ENCODE results near the gene C14orf132. TPM values are rescaled to one million over a fixed set of nuclear protein-coding genes. Genes with fewer than 3 reads are reported as not detected.

C14orf132 gene
- total and polyA plus RNA-seq, 4 donors = 9.8 to 49.3 (median 24.7) TPM

GRCh38 chr14:96121660-96122395 lies 82.7 kb downstream of the C14orf132 start:
- Histone ChIP-seq H3K36me3 (ENCODE audit: control insufficient read depth in 4 of 4, insufficient read depth in 4 of 4, low read length in 4 of 4) (no peaks in the 10 kb centered on the region), H3K4me1 (ENCODE audit: control insufficient read depth in 5 of 5, insufficient read depth in 5 of 5, low read length in 5 of 5) (peaks cover 0 to 37% (median 3%) of the 10 kb centered on the region in 5 donors), H3K27me3 (ENCODE audit: control insufficient read depth in 3 of 3, insufficient read depth in 3 of 3, low read length in 2 of 3) (no peaks in the 10 kb centered on the region), H3K9me3 (ENCODE audit: control insufficient read depth in 4 of 4, insufficient read depth in 3 of 4, low read length in 3 of 4) (no peaks in the 10 kb centered on the region), H3K9ac (ENCODE audit: insufficient read depth in 1 of 2, low read length in 2 of 2) (no peak overlapping the region), H3K4me3 (no peak overlapping the region), H3K27ac (ENCODE audit: low read depth in 1 of 2, low read length in 1 of 2) (no peak overlapping the region)
- DNase-seq (no peak), ATAC-seq (ENCODE audit: insufficient read depth, low FRiP score) (no peak)
- no peak for TF ChIP-seq CTCF (IDR thresholded peaks at IDR 0.05; ENCODE audit: control extremely low read depth, extremely low read depth)
- 89 to 90% methylated on average over 4 of the region's 4 CpGs for WGBS, 2 donors

- ATAC-seq (ENCODE audit: insufficient read depth, low FRiP score) (no peak), DNase-seq (peak in 1 of 3 donors; percentile 52)
- no peak for TF ChIP-seq CTCF (IDR thresholded peaks at IDR 0.05; ENCODE audit: control extremely low read depth, extremely low read depth)
- H3K27me3 ChIP-seq (ENCODE audit: control insufficient read depth in 3 of 3, insufficient read depth in 3 of 3, low read length in 2 of 3) = no peaks in the 10 kb centered on the region
- H3K9me3 ChIP-seq (ENCODE audit: control insufficient read depth in 4 of 4, insufficient read depth in 3 of 4, low read length in 3 of 4) = no peaks in the 10 kb centered on the region
- 75 to 79% methylated on average over 6 of the region's 6 CpGs for WGBS, 2 donors
- H3K36me3 ChIP-seq (ENCODE audit: control insufficient read depth in 4 of 4, insufficient read depth in 4 of 4, low read length in 4 of 4) = no peaks in the 10 kb centered on the region
- no peak overlapping the region for H3K4me3 ChIP-seq
- H3K27ac ChIP-seq (ENCODE audit: low read depth in 1 of 2, low read length in 1 of 2) = no peak overlapping the region
- H3K4me1 ChIP-seq (ENCODE audit: control insufficient read depth in 5 of 5, insufficient read depth in 5 of 5, low read length in 5 of 5) = peaks cover 0 to 37% (median 8%) of the 10 kb centered on the region in 5 donors
- H3K9ac ChIP-seq (ENCODE audit: insufficient read depth in 1 of 2, low read length in 2 of 2) = no peak overlapping the region
Observed at GRCh38 chr14:96122496-96122895, 83.3 kb downstream of the C14orf132 start.

- DNase-seq = peak; percentile 76 to 90 (median 89)
- no peak for ATAC-seq (ENCODE audit: insufficient read depth, low FRiP score)
- TF ChIP-seq CTCF (IDR thresholded peaks at IDR 0.05; ENCODE audit: control extremely low read depth, extremely low read depth) = no peak
- no peaks in the 10 kb centered on the region for H3K27me3 ChIP-seq (ENCODE audit: control insufficient read depth in 3 of 3, insufficient read depth in 3 of 3, low read length in 2 of 3)
- H3K9ac ChIP-seq (ENCODE audit: insufficient read depth in 1 of 2, low read length in 2 of 2) = no peak overlapping the region
- no peaks in the 10 kb centered on the region for H3K36me3 ChIP-seq (ENCODE audit: control insufficient read depth in 4 of 4, insufficient read depth in 4 of 4, low read length in 4 of 4)
- H3K4me3 ChIP-seq = no peak overlapping the region
- H3K9me3 ChIP-seq (ENCODE audit: control insufficient read depth in 4 of 4, insufficient read depth in 3 of 4, low read length in 3 of 4) = no peaks in the 10 kb centered on the region
- 25 to 71% methylated on average over 3 of the region's 3 CpGs for WGBS, 2 donors
- H3K4me1 ChIP-seq (ENCODE audit: control insufficient read depth in 5 of 5, insufficient read depth in 5 of 5, low read length in 5 of 5) = peaks cover 0 to 27% (median 8%) of the 10 kb centered on the region in 5 donors
- H3K27ac ChIP-seq (ENCODE audit: low read depth in 1 of 2, low read length in 1 of 2) = no peak overlapping the region
Observed at GRCh38 chr14:96125536-96125935, 86.4 kb downstream of the C14orf132 start.

Measured in lung (tissue), 12 donors.